Measurements from ENCODE around the gene SDF2.
"Not testable (repeated sequence)": the region's sequence is repeated elsewhere in the genome, so short reads cannot be mapped to it uniquely, and the experiment has no call there.

The SDF2 gene

DNA sequence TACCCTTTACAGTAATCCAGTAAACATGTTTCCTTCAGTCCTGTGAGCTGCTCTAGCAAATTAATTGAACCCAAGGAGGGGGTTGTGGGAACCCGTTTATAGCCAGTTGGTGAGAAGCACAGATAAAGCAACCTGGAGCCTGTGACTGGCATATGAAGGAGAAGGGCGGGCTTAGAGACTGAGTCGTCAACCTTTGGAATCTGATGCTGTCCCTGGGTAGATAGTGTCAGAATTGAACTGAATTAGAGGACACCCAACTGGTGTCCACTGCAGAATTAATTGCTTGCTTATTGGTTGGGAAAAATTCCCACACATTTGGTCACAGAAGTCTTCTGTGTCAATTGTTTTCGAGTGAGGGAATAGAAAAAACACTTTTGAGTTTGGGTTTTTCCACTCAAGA lies 34.9 kb downstream of the SDF2 start:
- DNase-seq (ENCODE audit: low spot score): peak; percentile 24

GRCh38 chr17:28624148-28624547 lies 37.6 kb downstream of the SDF2 start:
- no peak for DNase-seq (ENCODE audit: low spot score)

DNA sequence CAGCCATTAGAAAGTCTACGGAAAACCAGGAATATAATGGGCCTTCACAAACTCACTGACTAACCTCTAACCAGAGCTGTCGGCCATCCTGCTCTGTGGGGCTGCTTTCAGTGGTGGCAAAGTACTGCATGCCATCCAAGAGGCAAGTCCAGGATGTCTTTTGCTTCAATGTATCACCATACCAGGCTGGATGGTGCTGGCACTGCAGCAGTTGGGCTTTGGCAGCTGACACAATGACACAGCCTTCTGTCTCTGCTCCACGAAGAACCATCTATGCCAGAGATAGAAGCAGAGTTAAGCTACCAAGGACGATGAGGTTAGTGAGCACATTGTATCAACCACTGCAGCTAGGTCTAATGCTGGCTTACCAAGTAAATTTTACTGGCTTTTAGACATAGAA lies 38.0 kb downstream of the SDF2 start:
- no peak for DNase-seq (ENCODE audit: low spot score)

DNA sequence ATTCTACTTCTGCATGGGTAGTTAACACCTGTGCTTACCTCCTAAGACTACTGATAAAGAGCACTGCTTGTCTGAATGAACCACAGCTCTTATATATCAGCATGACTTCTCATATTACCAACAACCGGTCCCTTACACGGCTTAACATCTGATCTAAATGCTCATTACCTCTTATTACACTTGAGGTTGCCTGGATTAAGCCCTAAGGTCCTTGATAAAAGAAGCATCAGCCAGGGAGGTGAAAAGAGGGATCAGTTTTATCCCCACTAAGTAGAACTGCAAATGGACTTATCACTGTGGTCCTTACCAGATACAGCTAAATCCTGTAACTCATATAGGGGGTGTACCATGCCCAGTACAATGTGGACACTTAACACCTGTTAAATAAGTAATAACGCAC lies 39.5 kb downstream of the SDF2 start:
- no peak for DNase-seq (ENCODE audit: low spot score)

GRCh38 chr17:28620010-28620409 lies 41.7 kb downstream of the SDF2 start:
- no peak for DNase-seq (ENCODE audit: low spot score)

GRCh38 chr17:28618464-28618863 lies 43.2 kb downstream of the SDF2 start:
- no peak for DNase-seq (ENCODE audit: low spot score)

- no peak for DNase-seq (ENCODE audit: low spot score)
These were observed 45.4 kb downstream of the SDF2 start for GRCh38 chr17:28616281-28616680.

DNA sequence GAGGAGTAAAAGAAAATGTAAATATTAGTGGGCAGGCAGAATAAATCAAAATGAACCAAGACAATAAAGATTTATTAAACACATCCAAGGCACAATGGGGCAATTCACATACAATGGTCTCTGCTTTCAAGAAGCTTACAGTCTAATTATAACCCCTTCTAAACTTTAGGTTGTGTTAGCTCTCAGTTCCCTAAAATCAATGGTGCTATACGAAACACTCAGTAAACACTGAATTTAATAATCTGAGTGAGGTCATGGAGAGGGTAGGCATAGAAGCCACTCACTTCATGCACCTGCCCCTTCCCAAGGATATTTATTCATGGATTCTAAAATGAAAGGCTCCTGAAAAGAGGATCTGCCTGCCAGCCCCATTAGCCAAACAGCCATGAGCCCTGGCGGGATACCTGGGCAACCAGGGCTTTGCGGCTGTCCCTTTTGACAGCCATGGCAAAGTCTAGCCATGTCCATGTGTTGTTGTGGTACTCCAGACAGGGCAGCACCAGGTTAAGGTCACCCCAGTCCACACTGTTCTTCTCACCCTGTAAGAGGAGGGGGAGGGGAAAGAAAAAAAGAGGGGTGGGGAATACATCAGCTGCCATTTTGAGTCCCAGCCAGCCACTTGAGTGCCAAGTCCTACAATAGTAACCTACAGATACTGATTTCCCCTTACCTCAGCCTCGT lies 46.3 kb downstream of the SDF2 start:
- no peak for DNase-seq (ENCODE audit: low spot score)

DNA sequence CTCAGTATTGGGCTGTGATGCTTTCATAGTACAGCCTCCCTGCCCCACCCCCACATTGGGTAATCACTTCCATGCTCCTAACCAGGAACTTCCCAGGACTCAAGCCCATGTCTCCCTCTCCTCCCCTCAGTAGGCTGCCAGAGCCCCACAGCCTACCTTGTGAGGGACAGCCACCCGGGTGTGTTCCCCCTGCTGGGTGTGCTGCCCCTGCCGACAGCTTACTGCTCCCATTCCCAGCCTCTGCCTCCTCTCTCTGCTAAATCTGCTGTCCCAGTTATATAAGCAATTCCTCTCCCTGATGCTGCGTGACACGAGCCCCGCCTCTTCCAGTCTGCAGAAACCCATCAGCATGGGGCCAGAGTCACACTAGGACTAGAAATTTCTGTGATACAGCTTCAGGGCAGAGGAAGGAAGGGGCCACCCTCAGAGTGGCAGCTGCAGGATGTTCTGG lies 47.8 kb downstream of the SDF2 start, which contains the start of gene RSKR:
RSKR (minus strand) TSS at position 255 of the 451 bp plus-strand sequence; CDS start at position 231, 24 bp downstream.
- no peak for DNase-seq (ENCODE audit: low spot score)

- DNase-seq (ENCODE audit: low spot score): peak; percentile 29
These were observed 48.5 kb downstream of the SDF2 start for GRCh38 chr17:28612936-28613872.

DNA sequence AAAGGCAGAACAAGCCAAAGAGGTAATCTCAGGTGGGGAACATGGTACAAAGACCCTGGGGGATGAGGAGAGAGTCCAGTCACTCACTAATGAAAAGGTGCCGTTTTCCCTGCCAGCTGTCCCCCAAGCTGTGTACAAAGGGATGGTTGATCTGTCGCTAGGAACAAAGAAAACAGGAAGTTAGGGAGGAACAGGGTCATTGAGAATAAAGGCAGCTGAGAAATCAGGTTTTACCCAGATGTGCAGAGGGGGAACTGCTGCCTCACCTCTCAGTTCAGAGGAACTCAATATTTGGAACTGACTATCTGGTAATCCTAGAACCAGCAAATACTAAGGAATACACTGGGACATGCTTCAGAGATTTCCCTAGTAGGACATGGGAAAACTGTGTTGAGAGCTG lies 49.2 kb downstream of the SDF2 start:
- no peak for DNase-seq (ENCODE audit: low spot score)

DNA sequence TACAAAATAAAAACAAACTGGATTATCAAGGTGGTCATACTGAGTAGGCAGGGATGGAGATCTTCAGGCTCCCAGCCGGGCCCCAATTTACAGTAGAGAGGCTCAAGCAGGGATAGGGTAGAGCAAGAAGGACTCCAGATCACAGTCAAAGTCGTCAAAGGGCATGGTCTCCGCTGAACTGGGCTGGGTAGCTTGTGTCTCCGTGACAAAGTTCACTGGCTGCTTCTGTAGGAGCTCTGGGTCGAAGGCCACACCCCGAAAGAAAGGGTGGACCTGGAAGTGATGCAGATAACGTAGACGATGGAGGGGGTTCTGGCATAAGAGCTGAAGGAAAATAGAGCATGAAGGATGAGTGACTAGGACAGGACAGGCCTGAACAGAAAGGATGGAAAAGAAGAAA lies 51.3 kb downstream of the SDF2 start:
- DNase-seq (ENCODE audit: low spot score): no peak

- DNase-seq (ENCODE audit: low spot score): not testable (repeated sequence)
These were observed 57.7 kb downstream of the SDF2 start for GRCh38 chr17:28604031-28604430.

GRCh38 chr17:28599311-28600184 lies 62.2 kb downstream of the SDF2 start:
- DNase-seq (ENCODE audit: low spot score): peak; percentile 24

- DNase-seq (ENCODE audit: low spot score): peak; percentile 88
These were observed 62.9 kb downstream of the SDF2 start, which contains the start of gene SPAG5 for GRCh38 chr17:28598799-28599310. Gene SPAG5 (minus strand): TSS chr17:28599025. CDS start chr17:28598946, 79 bp downstream.

DNA sequence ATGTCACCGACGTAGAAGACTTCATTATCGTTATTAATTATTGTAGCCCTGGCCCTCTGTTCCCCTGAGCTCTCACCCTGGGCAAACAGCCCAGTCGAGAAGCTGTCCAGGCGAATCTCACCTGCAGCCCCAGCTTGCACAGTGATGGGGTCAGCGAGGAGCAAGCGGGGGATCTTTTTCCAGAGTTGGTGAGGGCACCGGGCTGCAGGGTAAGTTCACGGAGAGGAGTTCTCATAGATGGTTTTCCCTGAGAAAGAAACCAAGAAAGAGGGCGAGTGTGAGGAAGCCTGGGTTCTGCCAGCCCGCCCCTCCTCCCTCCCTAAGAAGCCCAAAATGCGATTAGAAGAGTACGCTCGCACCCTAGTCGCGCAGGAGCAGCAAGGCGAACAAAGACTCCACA lies 63.3 kb downstream of the SDF2 start:
- DNase-seq (ENCODE audit: low spot score): no peak

Data from globus pallidus (tissue), 1 donor.